Stimulated activated CD4-positive, alpha-beta T cell treated with anti-CD3 and anti-CD28 coated beads, TNF-alpha, amount 100 ng/mL, for 1 hour (primary cell): ENCODE data around the gene ALG1L2.
"Not testable (repeated sequence)": the region's sequence is repeated elsewhere in the genome, so short reads cannot be mapped to it uniquely, and the experiment has no call there.

Experiments used
- DNase-seq, 3 donors: peaks; one replicate each; pipeline ENCODE4 v3.0.0-alpha.2; 2020; ENCODE audit warnings: low read depth in 3 of 3, low spot score in 1 of 3

The ALG1L2 gene

GRCh38 chr3:130122891-130123775, 41.5 kb downstream of the ALG1L2 start:
- not testable (repeated sequence) for DNase-seq

- DNase-seq = not testable (repeated sequence)
Measured at GRCh38 chr3:130125406-130125805, 43.8 kb downstream of the ALG1L2 start.

- DNase-seq = not testable (repeated sequence)
Measured at GRCh38 chr3:130136337-130136736, 54.7 kb downstream of the ALG1L2 start.

- DNase-seq = not testable (repeated sequence)
Measured at GRCh38 chr3:130137685-130138084, 56.1 kb downstream of the ALG1L2 start.

- not testable (repeated sequence) for DNase-seq
Measured at GRCh38 chr3:130138992-130139391, 57.4 kb downstream of the ALG1L2 start.

- DNase-seq = not testable (repeated sequence)
Measured at GRCh38 chr3:130140756-130141155, 59.1 kb downstream of the ALG1L2 start.

- not testable (repeated sequence) for DNase-seq
Measured at GRCh38 chr3:130143648-130144327, 62.2 kb downstream of the ALG1L2 start.

- DNase-seq = not testable (repeated sequence)
Measured at GRCh38 chr3:130144328-130144650, 62.7 kb downstream of the ALG1L2 start.

- not testable (repeated sequence) for DNase-seq
Measured at GRCh38 chr3:130145456-130145855, 63.8 kb downstream of the ALG1L2 start.

- not testable (repeated sequence) for DNase-seq
Measured at GRCh38 chr3:130146465-130146864, 64.8 kb downstream of the ALG1L2 start.
